CD14-positive monocyte (primary cell): Measurements from ENCODE around the gene STARD7. TPM values are rescaled to one million over a fixed set of nuclear protein-coding genes. Genes with fewer than 3 reads are reported as not detected.

Experiments
- DNase-seq, 3 donors: peaks; one replicate each; pipeline ENCODE4 v3.0.0-alpha.2; 2011 to 2022
- H2AFZ ChIP-seq: 2 replicates; pipeline ENCODE4 v1.6.0; 2012; ENCODE audit warnings: mild to moderate bottlenecking, low read depth, low read length, inconsistent platforms; ENCODE audit not compliant: insufficient read depth, poor library complexity, severe bottlenecking
- H3K27ac ChIP-seq, 2 donors: 1 replicate in 1 of 2; 2 replicates in 1 of 2; pipeline ENCODE4 v1.5.1; 2012 to 2013; ENCODE audit warnings: low read length in 2 of 2, control low read depth in 1 of 2, inconsistent platforms in 1 of 2, low read depth in 1 of 2, mild to moderate bottlenecking in 1 of 2
- H3K27me3 ChIP-seq, 2 donors: one replicate each; pipeline versions ENCODE4 v1.6.0 to v1.6.1; 2011 to 2013; ENCODE audit warnings: low read length in 2 of 2; ENCODE audit not compliant: control insufficient read depth in 2 of 2, insufficient read depth in 2 of 2
- H3K36me3 ChIP-seq, 2 donors: replicated peaks in 1 of 2; 1 replicate in 1 of 2; 2 replicates in 1 of 2; pipeline versions ENCODE4 v1.5.1 to v1.6.1; 2012 to 2013; ENCODE audit warnings: low read length in 2 of 2, control low read depth in 1 of 2, inconsistent platforms in 1 of 2, mild to moderate bottlenecking in 1 of 2; ENCODE audit not compliant: insufficient read depth in 2 of 2, control insufficient read depth in 1 of 2
- H3K4me1 ChIP-seq, 2 donors: 1 replicate in 1 of 2; 2 replicates in 1 of 2; pipeline versions ENCODE4 v1.5.1 to v1.6.1; 2012 to 2013; ENCODE audit warnings: low read length in 2 of 2, control low read depth in 1 of 2, inconsistent platforms in 1 of 2, mild to moderate bottlenecking in 1 of 2, moderate library complexity in 1 of 2; ENCODE audit not compliant: insufficient read depth in 2 of 2, control insufficient read depth in 1 of 2
- H3K4me2 ChIP-seq: replicated peaks from 2 replicates; pipeline ENCODE3; 2012; ENCODE audit warnings: low read length, moderate library complexity, mild to moderate bottlenecking; ENCODE audit not compliant: poor library complexity, severe bottlenecking; ENCODE audit errors: extremely low read depth
- H3K4me3 ChIP-seq, 3 experiments: fragments of 200-600 bp in 1 of 3; sonication (generic) in 1 of 3; replicated peaks in 1 of 3; 1 replicate in 2 of 3; 2 replicates in 1 of 3; pipeline ENCODE4 v1.5.1; 2011 to 2013; ENCODE audit warnings: low read length in 3 of 3, mild to moderate bottlenecking in 3 of 3, control low read depth in 2 of 3, low read depth in 2 of 3, inconsistent platforms in 1 of 3, moderate library complexity in 1 of 3
- H3K79me2 ChIP-seq: 2 replicates; pipeline ENCODE4 v1.6.0; 2012; ENCODE audit warnings: mild to moderate bottlenecking, control low read depth, inconsistent platforms, low read length, moderate library complexity; ENCODE audit not compliant: insufficient read depth
- H3K9ac ChIP-seq: 2 replicates; pipeline ENCODE4 v1.6.0; 2017; ENCODE audit warnings: low read length, mild to moderate bottlenecking; ENCODE audit not compliant: insufficient read depth, poor library complexity, severe bottlenecking
- H3K9me3 ChIP-seq, 2 donors: replicated peaks in 1 of 2; 1 replicate in 1 of 2; 2 replicates in 1 of 2; pipeline versions ENCODE4 v1.5.1 to v1.6.1; 2012 to 2013; ENCODE audit warnings: low read length in 2 of 2, control low read depth in 1 of 2; ENCODE audit not compliant: control insufficient read depth in 1 of 2, insufficient read depth in 1 of 2
- H4K20me1 ChIP-seq: 2 replicates; pipeline ENCODE4 v1.6.0; 2012; ENCODE audit warnings: mild to moderate bottlenecking, low read length, control low read depth, moderate library complexity; ENCODE audit not compliant: insufficient read depth
- H3K27ac Mint-ChIP-seq, 7 donors: one replicate each; pipeline ENCODE4 v1.8.0; 2020; ENCODE audit warnings: mild to moderate bottlenecking in 7 of 7, mixed read lengths in 7 of 7, moderate library complexity in 6 of 7, inconsistent platforms in 2 of 7
- H3K27me3 Mint-ChIP-seq, 3 donors: one replicate each; pipeline ENCODE4 v1.8.0; 2021 to 2022; ENCODE audit warnings: low read depth in 3 of 3, mild to moderate bottlenecking in 3 of 3, mixed read lengths in 3 of 3, moderate library complexity in 3 of 3, inconsistent platforms in 1 of 3
- H3K36me3 Mint-ChIP-seq, 2 donors: one replicate each; pipeline ENCODE4 v1.8.0; 2020; ENCODE audit warnings: mixed read lengths in 2 of 2, inconsistent platforms in 1 of 2, mild to moderate bottlenecking in 1 of 2
- H3K4me1 Mint-ChIP-seq: one replicate; pipeline ENCODE4 v1.8.0; 2020; ENCODE audit warnings: mild to moderate bottlenecking, mixed read lengths
- H3K4me3 Mint-ChIP-seq, 2 donors: one replicate each; pipeline ENCODE4 v1.8.0; 2020; ENCODE audit warnings: mild to moderate bottlenecking in 2 of 2, mixed read lengths in 2 of 2, moderate library complexity in 1 of 2
- H3K9me3 Mint-ChIP-seq, 7 donors: one replicate each; pipeline ENCODE4 v1.8.0; 2020 to 2022; ENCODE audit warnings: mixed read lengths in 7 of 7, mild to moderate bottlenecking in 6 of 7, moderate library complexity in 6 of 7, inconsistent platforms in 2 of 7
- WGBS: methylation state at CpG from one replicate; pipeline ENCODE4 v1.1.5; 2013; ENCODE audit warnings: missing lambda C conversion rate; ENCODE audit not compliant: insufficient coverage; 5-methylcytosine and 5-hydroxymethylcytosine counted together
- intact Hi-C, 2 donors: fragments of 100-400 bp; cut with micrococcal nuclease; formaldehyde crosslinking; loops; one replicate each; pipeline versions ENCODE4 v1.15.0 to v1.15.1; 2023
- polyA plus RNA-seq, 3 donors: library from polyadenylated mRNA; depleted of rRNA in 1 of 3; unstranded in 2 of 3; stranded (reverse) in 1 of 3; fragments of 300-500 nt in 2 of 3; fragments of >200 nt in 1 of 3; fragmentation: Illumina TruSeq in 2 of 3; gene quantifications; 1 replicate in 2 of 3; 2 replicates in 1 of 3; pipeline ENCODE4 v1.2.3, GENCODE V29; 2012 to 2021
- TF ChIP-seq, protein P1 (sequence below): fragments of 200-600 bp; IDR thresholded peaks from one replicate; pipeline ENCODE4 v1.8.0; 2022; ENCODE audit warnings: antibody characterized with exemption, mild to moderate bottlenecking

STARD7 gene
- polyA plus RNA-seq, 3 donors: 38.0 to 179 (median 172) TPM

DNA sequence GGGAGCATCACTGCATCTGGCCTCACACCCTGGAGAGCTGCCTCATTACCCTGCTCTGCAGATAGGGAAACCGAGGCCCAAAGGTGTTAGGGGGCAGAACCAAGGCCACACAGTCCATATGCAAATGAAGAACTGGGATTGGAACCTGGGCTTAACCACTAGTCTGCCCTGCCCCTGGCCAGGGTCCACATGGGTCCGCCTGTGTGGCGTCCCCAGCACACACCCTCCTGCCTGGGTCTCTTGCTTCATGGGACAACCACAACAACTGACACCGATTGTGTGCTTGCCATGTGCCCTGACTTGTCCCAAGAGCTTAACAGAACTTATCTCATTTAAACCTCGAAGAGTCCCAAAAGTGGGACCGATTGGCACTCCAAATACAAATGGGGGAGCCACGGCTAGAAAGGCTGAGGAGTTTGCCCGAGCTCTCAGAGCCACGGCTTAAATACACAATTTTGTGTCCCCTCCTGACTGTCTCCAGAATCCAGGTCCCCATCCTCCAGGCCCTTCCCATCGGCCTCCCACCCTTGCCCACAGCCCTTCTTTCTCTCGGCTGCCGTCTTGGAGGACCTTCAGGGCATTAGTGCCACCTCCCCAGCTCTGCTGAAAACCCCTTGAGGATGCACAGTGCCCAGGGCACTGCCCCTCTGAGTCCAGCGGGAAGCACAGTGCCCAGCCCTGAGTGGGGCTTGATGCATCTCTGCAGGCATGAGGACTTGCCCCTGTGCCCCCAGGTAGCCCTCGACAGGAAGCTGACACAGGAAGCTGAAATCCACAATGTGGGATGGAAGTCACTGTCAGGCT is 57.6 kb downstream of the STARD7 start:
- peaks cover 31 to 32% of the 10 kb centered on the region in 2 donors for H3K4me1 ChIP-seq
- H3K27me3 ChIP-seq: no peaks in the 10 kb centered on the region
- H3K27ac ChIP-seq: no peak overlapping the region
- intact Hi-C loops: no loop called here
- no peaks in the 10 kb centered on the region for H4K20me1 ChIP-seq
- no peaks in the 10 kb centered on the region for H3K36me3 ChIP-seq
- H3K4me2 ChIP-seq: no peak overlapping the region
- peaks cover 3 to 4% of the 10 kb centered on the region in 2 donors for H3K36me3 Mint-ChIP-seq
- no peak overlapping the region for H3K4me3 Mint-ChIP-seq
- H3K9me3 Mint-ChIP-seq: no peaks in the 10 kb centered on the region
- no peaks in the 10 kb centered on the region for H3K9me3 ChIP-seq
- H3K4me3 ChIP-seq: no peak overlapping the region
- peaks cover 49% of the 10 kb centered on the region for H3K4me1 Mint-ChIP-seq
- no peak overlapping the region for H2AFZ ChIP-seq
- DNase-seq: no peak
- no peaks in the 10 kb centered on the region for H3K79me2 ChIP-seq
- 90% methylated on average over 14 of the region's 14 CpGs for WGBS
- peak overlapping the region in 6 of 7 donors; percentile 32 to 97 (median 62) for H3K27ac Mint-ChIP-seq
- no peak overlapping the region for H3K9ac ChIP-seq
- peaks cover 3 to 5% (median 3%) of the 10 kb centered on the region in 3 donors for H3K27me3 Mint-ChIP-seq
- TF ChIP-seq, protein P1, sequence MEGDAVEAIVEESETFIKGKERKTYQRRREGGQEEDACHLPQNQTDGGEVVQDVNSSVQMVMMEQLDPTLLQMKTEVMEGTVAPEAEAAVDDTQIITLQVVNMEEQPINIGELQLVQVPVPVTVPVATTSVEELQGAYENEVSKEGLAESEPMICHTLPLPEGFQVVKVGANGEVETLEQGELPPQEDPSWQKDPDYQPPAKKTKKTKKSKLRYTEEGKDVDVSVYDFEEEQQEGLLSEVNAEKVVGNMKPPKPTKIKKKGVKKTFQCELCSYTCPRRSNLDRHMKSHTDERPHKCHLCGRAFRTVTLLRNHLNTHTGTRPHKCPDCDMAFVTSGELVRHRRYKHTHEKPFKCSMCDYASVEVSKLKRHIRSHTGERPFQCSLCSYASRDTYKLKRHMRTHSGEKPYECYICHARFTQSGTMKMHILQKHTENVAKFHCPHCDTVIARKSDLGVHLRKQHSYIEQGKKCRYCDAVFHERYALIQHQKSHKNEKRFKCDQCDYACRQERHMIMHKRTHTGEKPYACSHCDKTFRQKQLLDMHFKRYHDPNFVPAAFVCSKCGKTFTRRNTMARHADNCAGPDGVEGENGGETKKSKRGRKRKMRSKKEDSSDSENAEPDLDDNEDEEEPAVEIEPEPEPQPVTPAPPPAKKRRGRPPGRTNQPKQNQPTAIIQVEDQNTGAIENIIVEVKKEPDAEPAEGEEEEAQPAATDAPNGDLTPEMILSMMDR: no peak

DNA sequence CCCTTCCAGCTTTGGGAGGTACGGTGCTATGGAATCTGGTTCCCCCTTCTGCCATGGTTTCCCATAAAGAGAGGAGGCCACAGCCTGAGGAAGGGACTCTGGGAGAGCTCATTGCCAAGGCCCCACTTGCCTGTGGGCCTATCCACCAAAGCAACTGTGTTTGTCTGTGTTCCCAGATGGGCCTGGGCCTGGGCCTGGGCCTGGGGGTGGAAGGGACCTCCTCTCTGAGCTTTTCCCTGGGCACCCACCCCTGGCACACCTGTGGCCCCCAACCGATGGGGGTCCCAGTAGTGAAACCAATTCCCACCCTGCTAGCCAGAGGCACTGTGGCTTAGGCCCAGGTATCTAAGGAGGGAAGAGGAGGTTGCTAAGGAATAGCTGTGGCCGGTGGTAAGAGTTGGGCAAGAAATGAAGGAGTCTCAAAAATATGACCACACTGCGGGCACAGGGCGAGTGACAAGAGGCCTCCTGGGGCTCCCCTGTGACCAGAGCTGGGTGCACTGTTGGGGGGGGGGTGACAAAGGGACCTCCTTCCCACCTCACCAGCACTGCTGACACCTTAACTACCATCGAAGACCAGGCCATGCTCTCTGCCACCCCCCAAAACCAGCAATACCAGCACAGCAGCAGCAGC is 58.5 kb downstream of the STARD7 start:
- Mint-ChIP-seq H3K4me3 (no peak overlapping the region), H3K4me1 (peaks cover 54% of the 10 kb centered on the region), H3K36me3 (peaks cover 3 to 4% of the 10 kb centered on the region in 2 donors), H3K9me3 (no peaks in the 10 kb centered on the region), H3K27ac (peak overlapping the region in 5 of 7 donors; percentile 80 to 99 (median 92)), H3K27me3 (peaks cover 3 to 5% (median 4%) of the 10 kb centered on the region in 3 donors)
- intact Hi-C loops: no loop called here
- Histone ChIP-seq H3K4me1 (peaks cover 37 to 41% of the 10 kb centered on the region in 2 donors), H3K9me3 (no peaks in the 10 kb centered on the region), H2AFZ (no peak overlapping the region), H3K27ac (no peak overlapping the region), H3K79me2 (no peaks in the 10 kb centered on the region), H4K20me1 (no peaks in the 10 kb centered on the region), H3K36me3 (no peaks in the 10 kb centered on the region), H3K4me2 (no peak overlapping the region), H3K9ac (no peak overlapping the region), H3K4me3 (no peak overlapping the region), H3K27me3 (no peaks in the 10 kb centered on the region)
- 50% methylated on average over 1 of the region's 6 CpGs for WGBS
- TF ChIP-seq, protein P1: no peak
- DNase-seq: peak in 1 of 3 donors; percentile 11
